HEK293 (cell line): Measurements from ENCODE around the gene DRC7.

ENCODE experiments used
- CTCF ChIA-PET: fragments of 350-600 bp; formaldehyde crosslinking; extraction: SDS; loops from one replicate; lab custom pipeline; 2021; ENCODE audit warnings: antibody characterized with exemption; lab: Yijun Ruan, JAX
- POLR2A ChIA-PET: fragments of 300-600 bp; formaldehyde crosslinking; extraction: SDS; loops from one replicate; lab custom pipeline; 2020; ENCODE audit warnings: antibody characterized with exemption, inconsistent platforms; lab: Yijun Ruan, JAX
- H3K27ac ChIP-seq: fragments of 200-500 bp; sonication (Bioruptor generic); 2 replicates; pipeline ENCODE4 v1.5.1; 2014; ENCODE audit warnings: low read depth, low read length, control low read depth, inconsistent platforms; ENCODE audit errors: extremely low read depth
- H3K36me3 ChIP-seq, 2 experiments: fragments of 200-500 bp in 1 of 2; sonication (Bioruptor generic) in 1 of 2; 1 replicate in 1 of 2; 2 replicates in 1 of 2; pipeline ENCODE4 v1.5.1; 2014 to 2017; ENCODE audit warnings: inconsistent platforms in 2 of 2, low read length in 2 of 2; ENCODE audit not compliant: control insufficient read depth in 2 of 2, insufficient read depth in 1 of 2
- H3K4me1 ChIP-seq: fragments of 200-500 bp; sonication (Bioruptor generic); 2 replicates; pipeline ENCODE4 v1.5.1; 2014; ENCODE audit warnings: mild to moderate bottlenecking, low read length, inconsistent platforms; ENCODE audit not compliant: control insufficient read depth, insufficient read depth
- H3K4me3 ChIP-seq: 2 replicates; pipeline ENCODE4 v1.5.1; 2011; ENCODE audit warnings: low read depth, mild to moderate bottlenecking, control low read depth, low read length, moderate library complexity
- H3K9me3 ChIP-seq: fragments of 200-500 bp; sonication (Bioruptor generic); 2 replicates; pipeline ENCODE4 v1.5.1; 2014; ENCODE audit warnings: low read depth, low read length, inconsistent platforms; ENCODE audit not compliant: control insufficient read depth, insufficient read depth
- EGR2 ChIP-seq: fragments of 450-650 bp; formaldehyde crosslinking; IDR thresholded peaks from 2 replicates; pipeline ENCODE4 v1.5.1; 2016; ENCODE audit warnings: low read depth, missing biosample characterization, missing genetic modification characterization
- FEZF1 ChIP-seq: fragments of 450-650 bp; formaldehyde crosslinking; IDR thresholded peaks from 2 replicates; pipeline ENCODE4 v1.5.1; 2016; ENCODE audit warnings: missing biosample characterization, missing genetic modification characterization
- GFI1B ChIP-seq: fragments of 450-650 bp; formaldehyde crosslinking; IDR thresholded peaks from 2 replicates; pipeline ENCODE4 v1.5.1; 2016; ENCODE audit warnings: missing biosample characterization, missing genetic modification characterization
- IKZF3 ChIP-seq: fragments of 450-650 bp; IDR thresholded peaks from 2 replicates; pipeline ENCODE4 v1.5.0; 2018; ENCODE audit warnings: missing biosample characterization, mild to moderate bottlenecking, missing genetic modification characterization, moderate library complexity
- OSR2 ChIP-seq: fragments of 450-650 bp; formaldehyde crosslinking; IDR thresholded peaks from 2 replicates; pipeline ENCODE4 v1.5.1; 2016; ENCODE audit warnings: missing biosample characterization, missing genetic modification characterization
- OVOL3 ChIP-seq: fragments of 450-650 bp; formaldehyde crosslinking; IDR thresholded peaks from 2 replicates; pipeline ENCODE4 v1.5.1; 2016; ENCODE audit warnings: missing biosample characterization, missing genetic modification characterization
- PATZ1 ChIP-seq: fragments of 450-650 bp; formaldehyde crosslinking; IDR thresholded peaks from 2 replicates; pipeline ENCODE4 v1.5.1; 2016; ENCODE audit warnings: missing biosample characterization, missing genetic modification characterization
- ZBTB17 ChIP-seq: fragments of 450-650 bp; formaldehyde crosslinking; IDR thresholded peaks from 2 replicates; pipeline ENCODE4 v1.5.1; 2016; ENCODE audit warnings: missing biosample characterization, missing genetic modification characterization
- ZBTB20 ChIP-seq: fragments of 450-650 bp; formaldehyde crosslinking; IDR thresholded peaks from 2 replicates; pipeline ENCODE4 v1.5.1; 2016; ENCODE audit warnings: missing biosample characterization, missing genetic modification characterization
- ZBTB44 ChIP-seq: fragments of 450-650 bp; IDR thresholded peaks from 2 replicates; pipeline ENCODE4 v1.5.1; 2018; ENCODE audit warnings: missing biosample characterization, mild to moderate bottlenecking, missing genetic modification characterization
- ZBTB49 ChIP-seq: fragments of 450-650 bp; formaldehyde crosslinking; IDR thresholded peaks from 2 replicates; pipeline ENCODE4 v1.5.1; 2016; ENCODE audit warnings: missing biosample characterization, missing genetic modification characterization, low read depth
- ZBTB7A ChIP-seq: fragments of 450-650 bp; formaldehyde crosslinking; IDR thresholded peaks from 2 replicates; pipeline ENCODE4 v1.5.1; 2016; ENCODE audit warnings: low read depth, missing biosample characterization, missing genetic modification characterization
- ZNF114 ChIP-seq: fragments of 450-650 bp; formaldehyde crosslinking; IDR thresholded peaks from 2 replicates; pipeline ENCODE4 v1.5.0; 2017; ENCODE audit warnings: missing biosample characterization, missing genetic modification characterization
- ZNF155 ChIP-seq: fragments of 450-650 bp; formaldehyde crosslinking; IDR thresholded peaks from 2 replicates; pipeline ENCODE4 v1.5.1; 2016; ENCODE audit warnings: missing biosample characterization, missing genetic modification characterization
- ZNF248 ChIP-seq: fragments of 450-650 bp; formaldehyde crosslinking; IDR thresholded peaks from 2 replicates; pipeline ENCODE4 v1.5.1; 2017; ENCODE audit warnings: missing biosample characterization, missing genetic modification characterization
- ZNF292 ChIP-seq: fragments of 450-650 bp; formaldehyde crosslinking; IDR thresholded peaks from 2 replicates; pipeline ENCODE4 v1.5.1; 2016; ENCODE audit warnings: low read depth, missing biosample characterization, missing genetic modification characterization, borderline replicate concordance
- ZNF341 ChIP-seq: fragments of 450-650 bp; formaldehyde crosslinking; IDR thresholded peaks from 2 replicates; pipeline ENCODE4; 2016; ENCODE audit warnings: low read depth, missing biosample characterization, missing genetic modification characterization
- ZNF366 ChIP-seq: fragments of 450-650 bp; formaldehyde crosslinking; conservative IDR thresholded peaks from 2 replicates; pipeline ENCODE4 v1.5.1; 2016; ENCODE audit warnings: missing biosample characterization, missing genetic modification characterization
- ZNF510 ChIP-seq: fragments of 450-650 bp; formaldehyde crosslinking; IDR thresholded peaks from 2 replicates; pipeline ENCODE4 v1.5.1; 2018; ENCODE audit warnings: mild to moderate bottlenecking, missing genetic modification characterization, missing biosample characterization; ENCODE audit not compliant: insufficient replicate concordance

DRC7 gene

GRCh38 chr16:57687363-57687929 lies 7.2 kb upstream of the DRC7 start:
- no peaks in the 10 kb centered on the region for H3K4me1 ChIP-seq
- ChIA-PET CTCF (interaction anchor here (1.3 kb wide), 1 partner anchor 96 kb away, joined by 3 read pairs; no protein-coding TSS in a partner anchor), POLR2A (no interaction called here)
- no peak overlapping the region for H3K4me3 ChIP-seq
- H3K9me3 ChIP-seq, result no peaks in the 10 kb centered on the region
- no peaks in the 10 kb centered on the region for H3K36me3 ChIP-seq
- TF ChIP-seq ZBTB20 (no peak), ZBTB7A (tag by site-specific recombination) (no peak), PATZ1 (tag by site-specific recombination) (no peak), EGR2 (no peak), OVOL3 (tag by site-specific recombination) (no peak), OSR2 (tag by site-specific recombination) (no peak), ZNF114 (tag by site-specific recombination) (no peak), ZNF248 (tag by site-specific recombination) (no peak), ZBTB17 (tag by site-specific recombination) (no peak), ZNF155 (tag by site-specific recombination) (no peak), ZNF292 (tag by site-specific recombination) (no peak), GFI1B (no peak), ZBTB44 (tag by site-specific recombination) (no peak), ZNF510 (no peak), FEZF1 (tag by site-specific recombination) (no peak), IKZF3 (tag by site-specific recombination) (no peak), ZNF366 (tag by site-specific recombination) (no peak)
- H3K27ac ChIP-seq, result no peak overlapping the region

GRCh38 chr16:57688487-57688986 lies 6.1 kb upstream of the DRC7 start:
- Histone ChIP-seq H3K4me1 (no peaks in the 10 kb centered on the region), H3K4me3 (no peak overlapping the region), H3K27ac (no peak overlapping the region), H3K36me3 (no peaks in the 10 kb centered on the region), H3K9me3 (no peaks in the 10 kb centered on the region)
- TF ChIP-seq ZNF341 (tag by site-specific recombination), result 0 out of 2 replicates have a peak, but pooled peaks have one; percentile 15
- no peak for TF ChIP-seq ZBTB49 (tag by site-specific recombination)
- ChIA-PET CTCF (interaction anchor here (0.5 to 0.6 kb wide), 2 partner anchors 9 to 40 kb away, joined by 3 read pairs; no protein-coding TSS in a partner anchor), POLR2A (no interaction called here)
